ENCODE measurements around the gene MYO3B. TPM values are rescaled to one million over a fixed set of nuclear protein-coding genes. Genes with fewer than 3 reads are reported as not detected.
"Not testable (repeated sequence)": the region's sequence is repeated elsewhere in the genome, so short reads cannot be mapped to it uniquely, and the experiment has no call there.

The MYO3B gene
- polyA plus RNA-seq, 3 donors = 6.5 to 7.7 (median 6.7) TPM

DNA sequence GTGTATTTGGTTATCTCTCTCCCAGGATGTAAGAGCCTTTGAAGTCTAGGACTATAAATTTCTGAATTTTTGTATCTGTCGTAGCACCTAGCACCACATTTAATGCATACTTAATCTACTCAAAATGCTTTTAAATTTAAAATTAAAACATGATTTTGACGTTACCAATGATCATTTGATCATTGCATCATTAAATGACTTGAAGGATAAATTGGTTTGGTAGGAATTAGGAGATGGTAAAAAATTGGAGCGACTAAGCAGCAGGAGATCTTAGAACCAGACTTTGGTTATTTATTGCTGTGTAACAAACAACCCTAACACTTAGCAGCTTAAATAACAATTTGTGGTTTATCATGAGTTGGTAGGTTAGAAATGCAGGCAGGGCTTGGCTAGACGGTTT, 84.9 kb downstream of the MYO3B start:
- DNase-seq = no peak

DNA sequence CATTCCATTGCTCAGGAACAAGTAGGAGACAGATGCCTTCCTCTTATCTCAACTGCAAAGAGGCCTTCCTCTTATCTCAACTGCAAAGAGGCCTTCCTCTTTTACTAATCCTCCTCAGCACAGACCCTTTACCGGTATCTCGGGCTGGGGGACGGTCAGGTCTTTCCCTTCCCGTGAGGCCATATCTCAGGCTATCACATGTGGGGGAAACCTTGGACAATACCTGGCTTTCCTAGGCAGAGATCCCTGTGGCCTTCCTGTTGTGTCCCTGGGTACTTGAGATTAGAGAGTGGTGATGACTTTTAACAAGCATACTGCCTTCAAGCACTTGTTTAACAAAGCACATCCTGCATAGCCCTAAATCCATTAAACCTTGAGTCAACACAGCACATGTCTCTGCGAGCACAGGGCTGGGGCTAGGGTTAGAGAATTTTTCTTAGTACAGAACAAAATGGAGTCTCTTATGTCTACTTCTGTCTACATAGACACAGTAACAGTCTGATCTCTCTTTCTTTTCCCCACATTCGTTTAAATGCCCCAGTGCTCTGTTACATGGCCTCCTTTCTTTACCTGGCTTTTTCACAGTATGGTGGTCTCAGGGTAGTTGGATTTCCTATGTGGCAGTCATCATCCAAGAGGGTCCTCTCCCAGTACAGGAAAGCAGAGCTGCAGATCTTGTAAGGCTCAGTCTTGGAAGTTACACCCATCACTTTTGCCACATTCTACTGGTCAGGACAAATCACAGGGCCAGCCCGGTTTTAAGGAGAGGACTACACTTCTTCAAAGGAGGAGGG, 86.0 kb downstream of the MYO3B start:
- not testable (repeated sequence) for DNase-seq

DNA sequence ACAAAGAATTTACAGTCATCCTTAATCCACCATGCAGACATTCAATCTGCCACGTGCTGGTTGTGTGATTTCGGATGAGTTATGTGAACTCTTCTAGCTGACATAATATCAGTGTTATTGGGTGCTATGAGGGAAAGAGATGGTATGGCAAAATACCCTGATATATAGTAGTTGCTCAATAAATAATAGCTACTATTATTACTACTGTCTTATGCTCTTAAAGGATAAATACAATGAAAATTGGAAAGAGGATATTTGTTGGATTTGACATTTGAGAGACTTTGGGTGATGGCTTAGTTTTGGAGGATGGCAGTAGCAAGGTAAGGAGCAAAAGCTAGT, 86.5 kb downstream of the MYO3B start:
- DNase-seq = no peak

DNA sequence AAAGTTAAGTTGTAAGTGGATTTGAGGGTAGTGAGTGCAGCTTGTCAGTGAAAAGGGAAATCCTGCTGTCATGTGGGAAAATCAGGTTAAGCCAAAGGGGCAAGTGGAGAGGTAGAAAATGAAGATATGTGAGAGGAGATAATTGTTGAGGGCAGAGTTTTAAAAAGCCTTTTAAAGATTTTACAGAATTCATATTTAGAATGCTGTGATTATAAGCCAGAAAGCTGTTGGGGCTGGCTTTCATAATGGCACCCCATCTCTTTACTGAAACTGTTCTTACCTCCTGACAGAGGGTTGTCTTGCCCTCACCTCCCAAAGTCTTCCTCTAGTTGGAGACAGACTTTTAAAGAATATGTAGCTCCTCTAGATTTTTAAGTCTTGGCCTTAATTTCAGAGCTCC, 86.9 kb downstream of the MYO3B start:
- DNase-seq = no peak

DNA sequence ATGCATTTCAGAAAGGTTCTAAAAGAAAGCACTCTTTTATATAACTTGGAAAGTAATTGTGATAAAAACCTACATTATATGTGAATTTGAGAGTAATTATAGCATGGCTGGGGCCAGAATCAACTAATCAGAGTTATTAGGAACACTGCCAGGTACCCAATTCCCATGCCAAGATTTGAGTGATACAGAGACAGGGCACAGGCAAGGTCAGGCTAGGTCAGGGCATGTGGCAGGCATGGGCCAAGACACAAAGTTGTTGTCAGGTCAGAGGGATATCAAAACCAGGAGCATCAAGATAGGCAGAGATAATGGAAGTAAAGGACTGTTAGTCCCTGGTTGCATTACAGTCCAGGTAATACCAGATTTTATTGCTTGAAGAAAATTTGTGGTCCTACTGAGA, 87.4 kb downstream of the MYO3B start:
- DNase-seq = no peak

DNA sequence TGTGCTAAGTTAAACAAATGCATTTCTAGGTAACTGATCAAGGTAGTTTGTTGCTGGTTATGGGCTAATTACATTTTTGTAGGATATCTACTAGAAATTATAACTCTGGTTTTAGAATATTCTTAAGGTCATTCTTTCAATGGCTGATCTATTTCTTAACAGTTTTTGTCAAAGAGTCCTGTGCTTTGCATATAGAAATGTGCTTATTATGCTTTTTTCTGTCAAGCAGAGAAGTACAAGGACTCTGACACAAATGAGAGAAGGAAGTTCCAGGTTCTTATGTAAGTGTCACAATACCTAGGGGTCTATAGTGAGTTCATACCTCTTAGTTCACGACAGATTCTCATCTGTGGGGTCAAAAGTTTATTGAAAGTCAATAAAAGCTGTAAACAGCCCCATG, 88.4 kb downstream of the MYO3B start:
- DNase-seq = no peak

DNA sequence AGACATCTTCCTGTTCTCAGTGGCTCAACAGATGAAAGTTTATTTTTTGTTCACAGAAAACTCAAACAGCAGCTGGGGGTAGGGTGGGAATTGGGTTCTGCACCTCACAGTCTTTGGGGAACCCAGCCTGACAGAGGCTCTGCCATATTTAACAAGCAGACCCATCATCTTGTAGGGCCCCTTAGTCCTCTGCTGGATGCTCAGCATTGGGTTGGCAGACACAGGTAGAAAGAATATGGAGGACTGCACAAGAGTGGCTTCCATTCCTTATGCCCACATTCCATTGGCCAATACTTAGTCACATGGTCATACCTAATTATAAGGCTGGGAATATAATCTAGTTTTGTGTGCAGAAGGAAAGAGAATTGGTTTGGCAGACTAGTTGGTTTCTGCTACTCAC, 89.1 kb downstream of the MYO3B start:
- DNase-seq = no peak

DNA sequence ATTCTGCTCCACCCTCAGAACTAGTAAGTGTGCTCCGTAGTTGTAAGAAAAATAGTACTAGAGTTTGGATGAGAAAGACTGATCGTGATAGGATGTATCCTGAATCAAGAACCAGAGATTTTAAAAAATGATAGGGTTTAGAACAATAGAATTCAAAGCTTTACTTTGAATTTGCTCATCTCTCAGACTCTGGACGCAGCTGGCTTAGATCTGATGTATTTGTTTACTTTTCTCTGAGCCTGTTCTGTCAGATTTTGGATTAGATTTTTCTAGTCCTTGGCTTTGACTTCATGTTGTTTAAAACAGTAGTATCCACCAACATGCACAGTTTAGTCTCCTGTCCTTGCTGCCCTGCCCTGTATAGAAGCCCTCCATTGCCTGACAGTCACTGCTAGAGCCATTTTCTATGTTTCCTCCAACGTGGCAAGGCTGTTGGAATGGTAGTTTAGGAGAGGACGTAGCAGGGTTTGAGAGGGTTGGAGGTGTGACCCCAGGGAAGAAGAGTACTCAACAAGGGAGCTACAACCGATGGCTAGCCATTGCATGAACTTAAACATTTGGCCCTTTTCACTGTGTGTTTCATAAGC, 92.4 kb downstream of the MYO3B start:
- no peak for DNase-seq

DNA sequence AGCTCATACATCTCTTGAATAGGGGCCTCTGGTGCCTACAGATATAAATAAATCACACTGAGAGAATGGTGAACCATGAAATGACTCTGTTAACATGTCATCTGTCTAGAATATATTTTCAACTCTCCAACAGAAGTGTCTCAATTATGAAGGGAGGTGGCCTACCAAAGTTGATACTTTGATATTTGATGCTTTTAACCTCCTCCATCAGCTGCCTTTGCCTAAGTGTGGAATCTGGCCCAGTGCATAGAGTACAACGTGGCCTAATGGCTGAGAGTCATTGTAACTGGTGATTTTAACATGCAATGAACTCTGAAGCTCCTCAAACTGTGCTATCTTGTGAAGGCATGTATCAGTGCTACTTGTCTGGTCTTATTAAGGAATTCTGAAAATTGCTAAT, 93.4 kb downstream of the MYO3B start:
- peak; percentile 4 for DNase-seq

DNA sequence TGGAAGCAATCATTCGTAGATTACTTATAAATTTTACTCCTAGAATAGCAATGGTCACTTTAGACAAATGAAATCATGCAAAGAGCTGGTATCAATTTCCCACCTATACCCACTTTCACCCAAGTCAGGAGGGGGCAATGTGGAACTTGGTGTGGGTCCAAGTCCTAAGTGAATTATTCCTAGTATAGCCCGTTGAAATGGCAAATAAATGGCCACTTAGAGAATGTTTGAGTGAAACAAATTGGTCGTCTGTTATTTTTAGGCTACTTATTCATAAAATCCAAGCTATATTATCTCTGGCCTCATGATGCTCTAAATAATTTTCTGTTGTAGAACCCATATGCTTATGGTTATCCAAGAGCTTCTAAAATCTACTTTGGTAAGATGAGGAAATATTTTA, 98.1 kb downstream of the MYO3B start:
- no peak for DNase-seq

DNA sequence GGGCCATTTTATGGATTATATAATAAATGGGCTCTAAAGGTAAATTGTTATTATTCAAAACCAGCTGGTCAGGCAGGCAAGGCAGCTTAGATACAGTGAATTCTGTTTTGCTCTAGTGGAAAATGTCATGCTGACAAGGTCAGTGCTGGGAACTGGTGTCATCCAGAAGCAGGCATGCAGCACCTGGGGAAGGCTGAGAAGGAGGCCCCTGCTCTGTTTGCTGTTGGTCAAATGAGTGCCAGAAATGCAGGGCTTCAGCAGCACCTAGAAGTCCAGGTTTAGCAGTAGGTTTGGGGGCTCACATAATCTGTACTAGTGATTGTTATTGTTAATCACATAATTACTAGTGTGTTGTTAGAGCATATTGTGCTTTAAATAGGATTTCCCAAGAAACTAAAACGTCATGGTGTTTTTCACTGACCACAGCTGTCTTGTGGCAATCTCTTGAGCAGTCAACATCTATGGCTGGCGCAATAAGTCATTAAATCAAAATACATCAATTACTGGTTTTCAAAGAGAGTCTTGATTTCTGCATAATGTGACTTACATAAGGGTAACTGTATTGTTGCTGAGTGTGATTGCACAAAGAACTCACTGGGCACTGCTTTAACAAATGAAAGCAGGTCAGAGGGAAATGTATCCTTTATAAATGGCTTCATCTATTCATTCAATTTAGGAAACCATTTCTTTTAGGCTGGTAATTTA, 99.1 kb downstream of the MYO3B start:
- DNase-seq = no peak

DNA sequence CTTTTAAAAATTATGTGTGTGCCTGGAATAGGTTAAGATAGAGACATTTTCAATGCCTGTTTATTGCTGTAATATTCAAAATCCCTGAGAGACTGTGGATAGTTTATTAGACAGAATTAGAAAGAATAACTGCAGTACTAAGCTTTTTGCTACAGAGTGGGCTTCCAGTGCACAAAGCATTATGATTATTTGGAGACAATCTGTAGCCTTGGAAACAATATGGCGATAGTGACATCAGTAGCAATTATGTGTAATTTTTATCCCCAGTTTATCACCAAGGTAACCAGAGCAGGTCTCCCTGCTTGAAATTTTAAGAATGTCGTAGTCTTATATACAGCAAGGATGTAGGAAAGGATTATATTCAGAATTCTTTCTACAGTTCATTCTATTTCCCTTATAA, 100.0 kb downstream of the MYO3B start:
- DNase-seq = no peak

DNA sequence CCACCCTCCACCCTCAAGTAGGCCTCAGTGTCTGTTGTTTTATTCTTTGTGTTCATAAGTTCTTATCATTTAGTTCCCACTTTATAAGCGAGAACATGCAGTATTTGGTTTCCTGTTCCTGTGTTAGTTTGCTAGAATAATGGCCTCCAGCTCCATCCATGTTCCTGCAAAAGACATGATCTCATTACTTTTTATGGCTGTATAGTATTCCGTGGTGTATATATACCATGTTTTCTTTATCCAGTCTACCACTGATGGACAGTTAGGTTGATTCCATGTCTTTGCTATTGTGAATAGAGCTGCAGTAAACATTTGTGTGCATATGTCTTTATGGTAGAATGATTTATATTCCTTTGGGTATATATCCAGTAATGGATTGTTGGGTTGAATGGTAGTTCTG, 101.7 kb downstream of the MYO3B start:
- not testable (repeated sequence) for DNase-seq

DNA sequence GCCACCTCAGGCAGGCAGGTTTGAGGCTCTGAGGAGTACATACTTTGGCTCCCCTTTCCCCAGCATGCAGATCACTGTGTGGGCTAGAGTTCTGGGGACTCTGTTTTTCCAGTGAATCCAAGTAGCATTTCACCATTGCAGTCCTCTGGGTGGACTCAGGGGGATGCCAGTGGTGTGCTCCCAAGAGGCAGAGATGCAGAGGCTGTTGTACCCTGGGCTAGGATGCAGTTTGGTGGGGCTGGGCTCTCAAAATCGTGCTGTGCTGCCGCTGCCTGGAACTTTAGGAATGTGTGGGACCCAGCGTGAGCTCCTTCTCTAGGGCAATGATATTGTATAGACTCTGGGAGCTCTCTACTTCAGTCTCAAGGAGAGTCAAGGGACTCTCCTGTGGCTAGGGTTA, 104.9 kb downstream of the MYO3B start:
- no peak for DNase-seq

DNA sequence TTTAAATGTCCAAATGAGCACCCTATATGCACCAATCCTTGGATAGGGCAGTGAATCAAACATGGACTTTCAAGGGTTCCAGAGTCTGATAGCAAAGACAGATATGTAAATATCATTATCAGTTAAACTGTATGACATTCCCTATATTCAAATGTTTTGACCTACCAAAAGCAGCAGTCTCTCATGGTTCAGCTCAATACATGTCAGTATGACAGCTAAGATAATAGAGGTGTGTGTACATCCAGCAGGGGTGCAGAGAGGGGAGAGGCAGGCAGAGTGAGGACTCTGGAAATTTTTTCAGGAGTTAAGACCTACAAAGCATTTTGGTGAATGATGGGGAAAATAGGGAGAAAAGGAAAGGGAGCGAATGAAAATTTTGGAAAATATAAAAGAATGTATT, 106.3 kb downstream of the MYO3B start:
- DNase-seq = no peak

DNA sequence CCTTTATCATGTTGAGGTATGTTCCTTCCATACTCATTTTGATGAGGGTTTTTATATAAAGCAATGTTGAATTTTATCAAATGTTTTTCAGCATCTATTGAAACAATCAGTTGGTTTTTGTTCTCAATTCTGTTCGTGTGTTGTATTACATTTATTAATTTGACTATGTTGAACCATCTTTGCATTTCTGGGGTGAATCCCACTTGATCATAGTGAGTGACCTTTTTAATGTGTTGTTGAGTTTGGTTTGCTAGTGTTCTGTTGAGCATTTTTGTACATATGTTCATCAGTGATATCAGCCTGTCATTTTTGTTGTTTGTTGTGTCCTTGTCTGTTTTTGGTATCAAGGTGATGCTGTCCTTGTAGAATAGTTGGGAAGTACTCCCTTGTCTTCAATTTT, 110.9 kb downstream of the MYO3B start:
- no peak for DNase-seq

DNA sequence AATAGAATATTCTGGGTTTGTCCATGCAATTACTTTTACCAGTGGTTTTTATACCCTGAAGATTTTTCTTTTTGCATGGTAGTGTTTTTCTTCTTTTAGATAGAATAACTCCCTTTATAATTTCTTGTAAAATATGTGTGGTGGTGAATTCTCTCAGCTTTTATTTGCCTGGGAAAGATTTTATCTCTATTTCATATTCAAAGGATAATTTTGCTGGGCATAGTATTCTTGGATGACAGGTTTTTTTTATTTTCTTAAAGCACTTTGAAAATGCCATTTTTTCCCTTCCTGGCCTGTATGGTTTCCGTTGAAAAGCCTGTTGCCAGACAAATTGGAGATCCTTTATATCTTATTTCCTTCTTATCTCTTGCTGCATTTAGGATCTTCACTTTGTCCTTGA, 113.5 kb downstream of the MYO3B start:
- no peak for DNase-seq

DNA sequence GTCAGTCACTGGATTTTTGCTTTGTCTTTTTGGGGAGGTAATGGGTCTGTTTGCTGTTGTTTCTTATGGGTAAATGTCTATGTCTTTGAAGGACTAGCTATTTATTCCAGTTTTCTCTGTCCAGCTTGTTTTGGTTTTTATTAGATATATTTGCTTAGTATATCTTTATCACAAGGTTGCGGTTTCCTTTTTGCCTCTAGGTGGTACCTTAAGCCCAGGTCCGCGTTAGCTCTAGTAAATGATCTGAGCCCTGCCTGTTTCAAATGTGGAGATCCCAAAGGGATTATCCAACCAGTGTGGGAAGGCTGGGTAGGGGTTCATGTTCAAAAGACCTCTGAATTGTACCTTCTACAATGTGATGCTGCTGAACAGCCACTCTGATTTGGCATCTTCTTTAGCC, 114.5 kb downstream of the MYO3B start:
- no peak for DNase-seq

DNA sequence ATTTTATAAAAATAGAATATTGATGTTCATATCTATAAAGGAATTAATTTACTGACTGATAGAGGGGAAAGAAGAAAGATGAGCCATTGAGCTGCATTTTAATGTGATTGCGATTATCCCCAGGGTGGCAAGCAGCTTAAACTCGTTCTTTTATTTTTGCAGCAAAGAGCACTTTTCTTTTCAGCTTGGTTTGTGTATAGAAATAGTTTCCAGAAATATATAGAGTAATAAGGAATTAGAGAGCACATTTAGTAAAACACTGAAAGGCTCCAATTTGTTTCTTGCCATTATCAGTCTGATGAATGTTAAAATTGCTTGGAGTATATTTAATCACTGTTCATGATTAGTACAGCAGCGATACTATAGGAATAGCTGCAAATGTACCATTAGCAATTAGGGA, 119.5 kb downstream of the MYO3B start:
- DNase-seq = no peak

DNA sequence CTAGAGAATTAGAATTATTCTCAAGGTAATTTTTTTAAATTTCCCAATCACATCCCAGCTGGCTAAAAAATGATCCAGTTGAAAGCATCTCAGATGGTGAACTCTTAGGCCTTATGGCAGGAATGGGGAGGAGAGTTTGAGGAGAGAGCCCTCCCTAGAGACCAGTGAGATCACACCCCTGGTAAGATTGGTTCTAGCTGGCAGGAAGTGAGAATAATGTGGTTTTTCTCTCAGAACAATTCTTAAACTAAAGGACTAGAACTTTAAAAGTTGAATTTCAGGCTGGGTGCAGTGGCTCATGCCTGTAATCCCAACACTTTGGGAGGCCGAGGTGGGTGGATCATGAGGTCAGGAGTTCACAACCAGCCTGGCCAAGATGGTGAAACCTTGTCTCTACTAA, 120.2 kb downstream of the MYO3B start:
- DNase-seq = no peak

DNA sequence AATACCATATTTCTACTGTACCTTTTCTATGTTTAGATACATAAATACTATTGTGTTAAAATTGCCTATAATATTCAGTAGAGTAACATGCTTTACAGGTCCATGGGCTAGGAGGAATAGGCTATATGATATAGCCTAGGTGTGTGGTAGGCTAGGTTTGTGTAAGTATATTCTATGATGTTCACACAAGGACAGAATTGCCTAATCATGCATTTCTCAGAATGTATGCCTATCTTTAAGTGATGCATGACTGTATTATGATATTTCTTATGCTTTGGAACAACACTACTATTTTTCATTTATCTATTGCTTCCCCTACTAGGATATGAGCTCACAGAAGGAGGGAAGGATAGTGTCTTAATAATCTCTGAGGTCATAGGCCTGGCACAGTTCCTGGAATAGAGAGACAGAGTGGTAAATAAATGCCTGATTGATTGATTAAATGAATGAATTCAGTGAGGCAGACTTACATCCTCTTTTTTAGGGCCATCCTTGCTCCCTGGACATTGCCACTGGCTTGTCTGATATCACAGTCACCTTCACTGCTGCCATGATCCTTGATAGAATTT, 121.0 kb downstream of the MYO3B start:
- DNase-seq = no peak

DNA sequence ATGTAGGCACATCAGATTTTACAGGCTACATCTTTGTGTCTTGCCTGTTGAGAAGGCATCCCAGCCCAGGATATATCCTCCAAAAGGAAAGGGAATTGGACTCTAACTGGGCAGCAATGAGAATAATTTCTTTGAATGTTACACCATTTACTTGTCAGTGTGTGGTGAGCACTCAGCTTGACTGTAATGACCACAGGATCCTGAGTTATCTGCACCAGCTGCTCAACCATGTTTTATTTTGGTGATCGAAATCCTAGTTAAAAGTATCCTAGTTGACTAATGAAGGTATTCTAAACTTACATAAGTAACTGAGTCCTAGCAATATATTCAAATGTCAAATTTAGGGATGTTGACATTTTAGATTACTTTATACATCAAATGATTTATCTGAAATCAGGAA, 123.0 kb downstream of the MYO3B start:
- no peak for DNase-seq

DNA sequence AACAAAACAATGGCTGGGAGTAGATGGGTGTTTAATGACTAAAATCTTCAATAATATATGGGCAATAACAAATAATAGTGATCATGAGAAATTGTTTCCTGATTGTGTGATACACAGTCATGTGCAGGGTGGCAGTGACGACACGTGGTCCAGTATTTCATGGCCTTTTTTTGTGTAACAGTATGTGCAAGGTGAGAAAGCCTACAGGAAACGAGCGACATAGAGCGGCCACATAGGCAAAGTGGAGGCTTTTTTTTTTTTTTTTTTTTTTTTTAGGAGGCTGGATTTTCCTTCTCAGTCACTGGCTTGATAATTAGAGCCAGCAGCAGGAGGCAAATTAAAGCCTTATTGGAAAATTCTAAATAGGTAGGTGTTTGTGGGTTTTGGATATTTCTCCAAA, 123.7 kb downstream of the MYO3B start:
- no peak for DNase-seq
